Nephron (organoid): ENCODE measurements around the gene FIS1.

Experiments
- H3K27ac Mint-ChIP-seq, 3 experiments: 2 replicates each; pipeline ENCODE4 v1.8.0; 2020; ENCODE audit warnings: mixed read lengths in 3 of 3, mild to moderate bottlenecking in 2 of 3, moderate library complexity in 1 of 3
- H3K27me3 Mint-ChIP-seq: 2 replicates; pipeline ENCODE4 v1.8.0; 2021; ENCODE audit warnings: low read depth, mild to moderate bottlenecking, moderate library complexity, mixed read lengths
- H3K36me3 Mint-ChIP-seq: 2 replicates; pipeline ENCODE4 v1.8.0; 2020; ENCODE audit warnings: low read depth, mixed read lengths
- H3K4me1 Mint-ChIP-seq: 2 replicates; pipeline ENCODE4 v1.8.0; 2020; ENCODE audit warnings: mixed read lengths
- H3K4me3 Mint-ChIP-seq, 3 experiments: 2 replicates each; pipeline ENCODE4 v1.8.0; 2020; ENCODE audit warnings: mild to moderate bottlenecking in 3 of 3, mixed read lengths in 3 of 3, moderate library complexity in 2 of 3
- H3K9me3 Mint-ChIP-seq: 2 replicates; pipeline ENCODE4 v1.8.0; 2020; ENCODE audit warnings: mixed read lengths
- TF ChIP-seq, protein P1 (sequence below), 3 experiments: fragments of 200-600 bp; sonication (generic); IDR thresholded peaks; one replicate each; pipeline ENCODE4 v1.5.0; 2021; ENCODE audit warnings: antibody characterized with exemption in 3 of 3; ENCODE audit not compliant: unreplicated experiment in 3 of 3

The FIS1 gene

DNA sequence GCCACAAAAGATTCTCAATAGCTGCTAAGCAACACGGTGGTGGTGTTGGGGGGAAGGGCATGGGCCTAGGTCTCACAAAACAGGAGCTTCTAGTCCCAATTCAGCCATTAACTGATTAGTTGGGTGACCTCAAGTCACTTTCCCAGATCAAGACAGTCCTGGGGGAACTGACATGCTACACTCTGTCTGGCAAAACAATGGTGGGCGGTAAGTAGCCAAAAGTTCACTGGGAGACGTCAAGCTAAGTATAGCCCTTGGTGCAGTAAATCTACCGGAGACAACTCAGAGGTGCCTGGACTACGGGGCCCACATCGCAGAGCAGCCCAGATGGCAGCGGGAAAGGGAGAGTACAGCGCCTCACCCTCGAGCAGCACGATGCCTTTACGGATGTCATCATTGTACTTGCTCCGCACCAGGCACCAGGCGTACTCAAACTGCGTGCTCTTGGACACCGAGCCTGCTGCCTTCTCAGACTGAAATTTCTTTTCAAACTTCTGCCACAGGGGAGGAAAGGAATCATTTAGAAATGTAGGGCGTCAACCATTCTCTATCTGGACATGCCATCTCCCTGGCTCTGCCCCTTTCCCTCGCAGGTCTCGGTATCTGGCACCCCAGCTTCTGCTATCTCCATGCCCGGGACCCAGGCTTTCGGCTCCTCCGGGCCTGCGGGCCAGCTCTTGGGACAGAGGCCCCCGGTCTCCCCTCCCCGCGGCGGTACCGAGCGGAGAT, 1.1 kb downstream of the FIS1 start:
- no peaks in the 10 kb centered on the region for H3K9me3 Mint-ChIP-seq
- H3K27me3 Mint-ChIP-seq = peaks cover 3% of the 10 kb centered on the region
- TF ChIP-seq, protein P1, sequence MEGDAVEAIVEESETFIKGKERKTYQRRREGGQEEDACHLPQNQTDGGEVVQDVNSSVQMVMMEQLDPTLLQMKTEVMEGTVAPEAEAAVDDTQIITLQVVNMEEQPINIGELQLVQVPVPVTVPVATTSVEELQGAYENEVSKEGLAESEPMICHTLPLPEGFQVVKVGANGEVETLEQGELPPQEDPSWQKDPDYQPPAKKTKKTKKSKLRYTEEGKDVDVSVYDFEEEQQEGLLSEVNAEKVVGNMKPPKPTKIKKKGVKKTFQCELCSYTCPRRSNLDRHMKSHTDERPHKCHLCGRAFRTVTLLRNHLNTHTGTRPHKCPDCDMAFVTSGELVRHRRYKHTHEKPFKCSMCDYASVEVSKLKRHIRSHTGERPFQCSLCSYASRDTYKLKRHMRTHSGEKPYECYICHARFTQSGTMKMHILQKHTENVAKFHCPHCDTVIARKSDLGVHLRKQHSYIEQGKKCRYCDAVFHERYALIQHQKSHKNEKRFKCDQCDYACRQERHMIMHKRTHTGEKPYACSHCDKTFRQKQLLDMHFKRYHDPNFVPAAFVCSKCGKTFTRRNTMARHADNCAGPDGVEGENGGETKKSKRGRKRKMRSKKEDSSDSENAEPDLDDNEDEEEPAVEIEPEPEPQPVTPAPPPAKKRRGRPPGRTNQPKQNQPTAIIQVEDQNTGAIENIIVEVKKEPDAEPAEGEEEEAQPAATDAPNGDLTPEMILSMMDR (IDR thresholded peaks at IDR 0.05; ENCODE audit: unreplicated experiment in 3 of 3) = peak in 1 of 3 experiments; percentile 94
- H3K27ac Mint-ChIP-seq = peak overlapping the region; percentile 91 to 96 (median 93)
- H3K4me1 Mint-ChIP-seq = peaks cover 18% of the 10 kb centered on the region
- peaks cover 14% of the 10 kb centered on the region for H3K36me3 Mint-ChIP-seq
- peak overlapping the region; percentile 97 to 99 (median 97) for H3K4me3 Mint-ChIP-seq

DNA sequence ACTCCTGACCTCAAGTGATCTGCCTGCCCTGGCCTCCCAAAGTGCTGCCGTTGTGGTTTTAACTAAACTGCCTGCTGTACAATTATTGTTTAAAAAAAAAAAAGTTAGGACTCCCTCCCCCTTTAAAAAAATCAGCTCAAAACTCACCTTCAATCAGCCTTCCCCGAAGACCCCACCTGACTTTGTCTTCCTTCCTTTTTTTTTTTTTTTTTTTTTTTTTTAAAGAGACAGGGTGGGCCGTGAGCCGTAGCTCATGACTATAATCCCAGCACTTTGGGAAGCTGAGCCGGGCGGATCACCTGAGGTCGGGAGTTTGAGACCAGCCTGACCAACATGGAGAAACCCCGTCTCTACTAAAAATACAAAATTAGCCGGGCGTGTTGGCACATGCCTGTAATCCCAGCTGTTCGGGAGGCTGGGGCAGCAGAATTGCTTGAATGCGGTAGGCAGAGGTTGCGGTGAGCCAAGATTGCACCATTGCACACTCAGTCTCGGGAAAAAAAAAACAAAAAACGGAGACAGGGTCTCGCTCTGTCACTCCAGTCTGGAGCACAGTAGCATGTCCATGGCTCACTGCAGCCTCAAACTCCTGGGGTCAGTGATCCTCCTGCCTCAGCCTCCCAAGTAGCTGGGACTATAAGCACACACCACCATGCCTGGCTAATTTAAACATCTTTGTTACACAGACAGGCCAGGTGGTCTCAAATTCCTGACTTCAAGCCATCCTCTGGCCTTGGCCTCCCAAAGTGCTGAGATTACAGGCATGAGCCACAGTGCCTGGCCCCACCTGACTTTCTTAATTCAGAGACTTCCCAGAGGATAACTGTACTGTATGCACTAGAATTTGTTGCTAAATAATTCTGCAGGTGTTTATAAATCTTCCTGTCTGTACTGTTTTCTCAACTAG, 3.2 kb downstream of the FIS1 start:
- Mint-ChIP-seq H3K9me3 (no peaks in the 10 kb centered on the region), H3K4me3 (peak overlapping the region in 1 of 3 experiments; percentile 45), H3K4me1 (peaks cover 29% of the 10 kb centered on the region), H3K36me3 (peaks cover 14% of the 10 kb centered on the region), H3K27me3 (peaks cover 3% of the 10 kb centered on the region), H3K27ac (no peak overlapping the region)
- TF ChIP-seq, protein P1 (IDR thresholded peaks at IDR 0.05; ENCODE audit: unreplicated experiment in 3 of 3) = no peak

DNA sequence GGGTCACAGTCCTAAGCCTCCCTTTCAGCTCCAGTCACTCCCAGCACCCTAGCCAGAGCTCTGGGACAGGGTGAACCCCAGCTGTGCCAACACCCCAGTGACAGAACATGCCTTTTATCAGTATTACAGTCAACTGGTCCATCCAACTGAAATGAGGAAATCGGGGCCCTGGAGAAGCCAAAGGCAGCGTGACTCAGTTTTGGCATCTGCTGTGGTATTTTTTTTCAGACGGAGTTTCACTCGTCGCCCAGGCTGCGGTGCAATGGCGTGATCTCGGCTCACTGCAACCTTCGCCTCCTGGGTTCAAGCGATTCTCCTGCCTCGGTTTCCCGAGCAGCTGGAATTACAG, 3.9 kb downstream of the FIS1 start:
- Mint-ChIP-seq H3K27ac (no peak overlapping the region), H3K27me3 (peaks cover 3% of the 10 kb centered on the region)

DNA sequence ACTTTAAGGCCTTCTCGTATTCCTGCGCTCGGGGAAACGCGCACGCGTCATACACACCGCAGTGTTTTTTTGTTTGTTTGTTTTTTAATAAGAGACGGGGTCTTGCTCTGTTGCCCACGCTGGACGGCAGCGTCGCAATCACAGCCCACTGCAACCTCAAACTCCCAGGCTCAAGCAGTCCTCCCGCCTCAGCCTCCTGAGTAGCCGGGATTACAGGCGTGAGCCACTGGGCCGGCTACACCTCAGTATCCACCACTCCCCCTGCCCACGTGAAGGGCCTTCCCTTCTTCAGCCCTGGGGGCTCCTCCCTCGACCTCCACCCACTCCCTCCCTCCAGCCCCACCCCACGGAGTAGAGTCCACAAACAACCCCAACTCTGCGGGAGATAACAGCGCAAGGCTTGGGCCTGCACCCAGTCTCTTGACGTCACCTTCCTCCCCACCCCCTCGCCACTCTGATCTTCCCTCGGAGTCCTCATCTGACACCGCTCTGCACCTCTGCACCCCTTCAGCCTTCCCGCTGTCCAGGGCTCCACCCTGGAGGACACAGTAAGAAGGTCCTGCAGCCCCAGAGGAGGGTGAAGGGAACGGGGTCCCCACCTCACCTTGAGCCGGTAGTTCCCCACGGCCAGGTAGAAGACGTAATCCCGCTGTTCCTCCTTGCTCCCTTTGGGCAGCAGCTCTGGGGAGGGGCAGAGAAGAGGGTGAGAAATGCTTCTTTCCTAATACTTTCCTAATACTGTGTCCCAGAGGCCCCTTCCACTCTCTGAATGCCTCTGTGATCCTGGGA, 4.5 kb downstream of the FIS1 start:
- no peak overlapping the region for H3K4me3 Mint-ChIP-seq
- TF ChIP-seq, protein P1 (IDR thresholded peaks at IDR 0.05; ENCODE audit: unreplicated experiment in 3 of 3) = no peak
- peaks cover 10% of the 10 kb centered on the region for H3K36me3 Mint-ChIP-seq
- peaks cover 29% of the 10 kb centered on the region for H3K4me1 Mint-ChIP-seq
- H3K9me3 Mint-ChIP-seq = no peaks in the 10 kb centered on the region
- no peaks in the 10 kb centered on the region for H3K27me3 Mint-ChIP-seq
- no peak overlapping the region for H3K27ac Mint-ChIP-seq

More for the DNA sequence above, 3.9 kb downstream of the FIS1 start:
- TF ChIP-seq, protein P1 (IDR thresholded peaks at IDR 0.05; ENCODE audit: unreplicated experiment in 3 of 3) = no peak
- H3K4me3 Mint-ChIP-seq = no peak overlapping the region
- peaks cover 29% of the 10 kb centered on the region for H3K4me1 Mint-ChIP-seq
- H3K36me3 Mint-ChIP-seq = peaks cover 14% of the 10 kb centered on the region
- H3K9me3 Mint-ChIP-seq = no peaks in the 10 kb centered on the region

DNA sequence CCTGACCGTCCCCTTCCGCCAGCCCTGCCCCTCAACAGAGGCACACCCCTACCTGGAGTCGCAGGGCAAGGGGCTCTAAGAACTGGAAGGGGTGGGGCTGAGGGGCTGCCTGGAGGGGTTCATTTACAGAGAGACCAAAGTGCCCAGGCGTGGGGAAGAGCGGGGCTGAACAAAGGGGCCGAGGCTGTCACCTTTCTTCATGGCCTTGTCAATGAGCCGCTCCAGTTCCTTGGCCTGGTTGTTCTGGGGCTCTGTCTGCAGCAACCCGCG, 5.0 kb downstream of the FIS1 start:
- no peaks in the 10 kb centered on the region for H3K27me3 Mint-ChIP-seq

More for the DNA sequence above, 5.0 kb downstream of the FIS1 start:
- peaks cover 25% of the 10 kb centered on the region for H3K4me1 Mint-ChIP-seq
- H3K27ac Mint-ChIP-seq = no peak overlapping the region
- no peak overlapping the region for H3K4me3 Mint-ChIP-seq
- H3K9me3 Mint-ChIP-seq = no peaks in the 10 kb centered on the region
- TF ChIP-seq, protein P1 (IDR thresholded peaks at IDR 0.05; ENCODE audit: unreplicated experiment in 3 of 3) = no peak
- H3K36me3 Mint-ChIP-seq = peaks cover 10% of the 10 kb centered on the region
